HepG2 (cell line): ENCODE results near the gene LIN7A. TPM values are rescaled to one million over a fixed set of nuclear protein-coding genes. Genes with fewer than 3 reads are reported as not detected.
A peak's percentile ranks its signal among the peaks of the same experiment; 100 is the strongest.

Experiments used
- BRCA1 ChIP-seq: sonication (generic); formaldehyde crosslinking; IDR thresholded peaks from 2 replicates; pipeline ENCODE4 v1.4.0; 2020; ENCODE audit warnings: missing genetic modification reagents
- ELF4 ChIP-seq: sonication (generic); formaldehyde crosslinking; IDR thresholded peaks from 2 replicates; pipeline ENCODE4 v1.5.0; 2020; ENCODE audit warnings: missing genetic modification reagents, mild to moderate bottlenecking, moderate library complexity, borderline replicate concordance
- FOXC1 ChIP-seq: sonication (generic); formaldehyde crosslinking; IDR thresholded peaks from 2 replicates; pipeline ENCODE4 v1.8.0; 2022; ENCODE audit warnings: mild to moderate bottlenecking, missing genetic modification reagents, borderline replicate concordance
- HIVEP1 ChIP-seq: sonication (generic); formaldehyde crosslinking; IDR thresholded peaks from 2 replicates; pipeline ENCODE4 v1.4.0; 2020; ENCODE audit warnings: mild to moderate bottlenecking, missing genetic modification reagents
- IKZF1 ChIP-seq: fragments of 450-650 bp; IDR thresholded peaks from 2 replicates; pipeline ENCODE4 v1.7.1; 2016
- KDM5A ChIP-seq: fragments of 200-600 bp; sonication (generic); IDR thresholded peaks from 2 replicates; pipeline ENCODE4 v1.7.0; 2018; ENCODE audit warnings: antibody characterized with exemption, mild to moderate bottlenecking, low read length, borderline replicate concordance
- NAIF1 ChIP-seq: sonication (generic); formaldehyde crosslinking; IDR thresholded peaks from 2 replicates; pipeline ENCODE4 v1.5.0; 2020; ENCODE audit warnings: mild to moderate bottlenecking, missing genetic modification reagents, borderline replicate concordance
- PPARG ChIP-seq: conservative IDR thresholded peaks from 2 replicates; pipeline ENCODE4 v1.6.1; 2016; ENCODE audit warnings: missing biosample characterization, missing genetic modification reagents
- SIN3A ChIP-seq: IDR thresholded peaks from 2 replicates; pipeline ENCODE4 v1.6.1; 2011; ENCODE audit warnings: low read depth, mild to moderate bottlenecking, control low read depth, low read length, borderline replicate concordance
- TEAD3 ChIP-seq: optimal IDR thresholded peaks from 2 replicates; pipeline ENCODE3; 2016; ENCODE audit warnings: borderline replicate concordance
- ZFP1 ChIP-seq: IDR thresholded peaks from 2 replicates; pipeline ENCODE4 v1.6.1; 2016
- ZNF225 ChIP-seq: sonication (generic); formaldehyde crosslinking; IDR thresholded peaks from 2 replicates; pipeline ENCODE4 v1.4.0; 2020; ENCODE audit warnings: mild to moderate bottlenecking, missing genetic modification reagents
- ZNF614 ChIP-seq: IDR thresholded peaks from 2 replicates; pipeline ENCODE4 v1.6.1; 2018; ENCODE audit warnings: missing biosample characterization, missing genetic modification reagents, inconsistent platforms, borderline replicate concordance
- ZNF678 ChIP-seq: sonication (generic); formaldehyde crosslinking; IDR thresholded peaks from 2 replicates; pipeline ENCODE4 v1.4.0; 2020; ENCODE audit warnings: mild to moderate bottlenecking, missing genetic modification reagents
- ZSCAN20 ChIP-seq: sonication (generic); formaldehyde crosslinking; IDR thresholded peaks from 2 replicates; pipeline ENCODE4 v1.4.0; 2020; ENCODE audit warnings: missing genetic modification reagents, mild to moderate bottlenecking, borderline replicate concordance
- ZSCAN22 ChIP-seq: sonication (generic); formaldehyde crosslinking; IDR thresholded peaks from 2 replicates; pipeline ENCODE4 v1.4.0; 2020; ENCODE audit warnings: mild to moderate bottlenecking, missing genetic modification reagents
- polyA plus RNA-seq, 8 experiments: library from polyadenylated mRNA; depleted of rRNA in 3 of 8; stranded (reverse) in 7 of 8; unstranded in 1 of 8; fragments of >200 nt; fragmentation: Illumina TruSeq in 4 of 8; extraction: Trizol in 4 of 8; gene quantifications; 2 replicates each; pipeline versions ENCODE4 v1.2.1 to v1.2.3, GENCODE V29; 2011 to 2016; ENCODE audit warnings: low read depth in 4 of 8, missing spikeins in 1 of 8, mixed read lengths in 1 of 8; ENCODE audit not compliant: insufficient read depth in 1 of 8
- total RNA-seq, 5 experiments: library from RNA; depleted of rRNA; stranded (reverse); fragments of >200 nt; fragmentation: Illumina TruSeq; extraction: Trizol; gene quantifications; 2 replicates each; pipeline ENCODE4 v1.2.3, GENCODE V29; 2016; ENCODE audit warnings: low read depth in 1 of 5
- TF ChIP-seq, protein P1 (sequence below): sonication (generic); formaldehyde crosslinking; IDR thresholded peaks from 2 replicates; pipeline ENCODE4 v1.4.0; 2020; ENCODE audit warnings: low read depth, missing genetic modification reagents
- TF ChIP-seq, protein P2 (sequence below): sonication (generic); formaldehyde crosslinking; IDR thresholded peaks from 2 replicates; pipeline ENCODE4 v1.8.1; 2022; ENCODE audit warnings: low read depth, mild to moderate bottlenecking, missing genetic modification reagents
- TF ChIP-seq, protein P3 (sequence below): sonication (generic); formaldehyde crosslinking; IDR thresholded peaks from 2 replicates; pipeline ENCODE4 v1.8.1; 2023; ENCODE audit warnings: mild to moderate bottlenecking, missing genetic modification reagents, borderline replicate concordance
- TF ChIP-seq, protein P4 (sequence below): sonication (generic); formaldehyde crosslinking; IDR thresholded peaks from 2 replicates; pipeline ENCODE4 v1.8.0; 2022; ENCODE audit warnings: mild to moderate bottlenecking, missing genetic modification reagents
- TF ChIP-seq, protein P5 (sequence below): sonication (generic); formaldehyde crosslinking; IDR thresholded peaks from 2 replicates; pipeline ENCODE4 v1.8.1; 2023; ENCODE audit warnings: mild to moderate bottlenecking, missing genetic modification reagents

Gene LIN7A
- total and polyA plus RNA-seq, 2 of the 13 experiments (the other 11 are each of a cell fraction or from before 2014, with no cell fraction given) = 18.5 to 19.2 TPM

DNA sequence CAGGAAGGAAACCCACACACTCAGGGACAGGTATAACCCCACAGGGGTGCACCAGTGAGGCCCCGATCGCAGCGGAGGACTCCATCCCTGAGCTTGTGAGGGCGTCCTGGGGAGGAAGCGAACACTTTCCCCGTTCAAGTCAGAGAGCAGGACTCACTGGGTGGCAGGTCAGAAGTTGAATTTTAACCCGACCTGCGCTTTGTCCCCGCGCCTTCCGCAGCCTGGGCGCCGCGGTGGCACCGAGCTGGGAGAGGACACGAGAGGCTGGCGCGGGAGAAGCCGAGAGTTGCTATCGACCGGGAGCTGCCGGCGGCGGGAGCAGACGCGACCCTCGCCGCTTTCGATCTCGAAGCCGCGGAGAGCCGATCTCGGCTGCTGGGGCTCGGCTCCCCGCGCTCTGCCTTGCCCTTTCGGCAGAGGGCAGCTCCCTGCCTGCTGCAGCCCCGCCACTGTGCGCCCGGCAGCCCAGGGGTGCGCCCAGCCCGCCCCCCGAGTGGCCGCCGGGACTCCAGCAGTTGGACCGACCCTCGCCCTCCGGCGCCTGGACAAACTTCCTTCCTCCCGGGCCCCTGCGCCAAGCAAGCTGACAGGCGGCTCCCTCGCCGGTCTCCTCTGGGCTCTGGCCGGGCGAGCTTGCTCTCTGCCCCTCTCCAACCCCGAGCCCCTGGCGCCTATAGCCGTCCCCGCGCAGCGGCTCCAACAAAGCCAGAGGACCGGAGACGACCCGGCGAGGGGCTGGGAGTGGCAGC, 918 bp downstream of the LIN7A start (continued):
- TF ChIP-seq TEAD3 = no peak
- TF ChIP-seq, protein P1, sequence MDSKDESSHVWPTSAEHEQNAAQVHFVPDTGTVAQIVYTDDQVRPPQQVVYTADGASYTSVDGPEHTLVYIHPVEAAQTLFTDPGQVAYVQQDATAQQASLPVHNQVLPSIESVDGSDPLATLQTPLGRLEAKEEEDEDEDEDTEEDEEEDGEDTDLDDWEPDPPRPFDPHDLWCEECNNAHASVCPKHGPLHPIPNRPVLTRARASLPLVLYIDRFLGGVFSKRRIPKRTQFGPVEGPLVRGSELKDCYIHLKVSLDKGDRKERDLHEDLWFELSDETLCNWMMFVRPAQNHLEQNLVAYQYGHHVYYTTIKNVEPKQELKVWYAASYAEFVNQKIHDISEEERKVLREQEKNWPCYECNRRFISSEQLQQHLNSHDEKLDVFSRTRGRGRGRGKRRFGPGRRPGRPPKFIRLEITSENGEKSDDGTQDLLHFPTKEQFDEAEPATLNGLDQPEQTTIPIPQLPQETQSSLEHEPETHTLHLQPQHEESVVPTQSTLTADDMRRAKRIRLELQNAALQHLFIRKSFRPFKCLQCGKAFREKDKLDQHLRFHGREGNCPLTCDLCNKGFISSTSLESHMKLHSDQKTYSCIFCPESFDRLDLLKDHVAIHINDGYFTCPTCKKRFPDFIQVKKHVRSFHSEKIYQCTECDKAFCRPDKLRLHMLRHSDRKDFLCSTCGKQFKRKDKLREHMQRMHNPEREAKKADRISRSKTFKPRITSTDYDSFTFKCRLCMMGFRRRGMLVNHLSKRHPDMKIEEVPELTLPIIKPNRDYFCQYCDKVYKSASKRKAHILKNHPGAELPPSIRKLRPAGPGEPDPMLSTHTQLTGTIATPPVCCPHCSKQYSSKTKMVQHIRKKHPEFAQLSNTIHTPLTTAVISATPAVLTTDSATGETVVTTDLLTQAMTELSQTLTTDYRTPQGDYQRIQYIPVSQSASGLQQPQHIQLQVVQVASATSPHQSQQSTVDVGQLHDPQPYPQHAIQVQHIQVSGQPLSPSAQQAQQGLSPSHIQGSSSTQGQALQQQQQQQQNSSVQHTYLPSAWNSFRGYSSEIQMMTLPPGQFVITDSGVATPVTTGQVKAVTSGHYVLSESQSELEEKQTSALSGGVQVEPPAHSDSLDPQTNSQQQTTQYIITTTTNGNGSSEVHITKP = no peak
- TF ChIP-seq ZSCAN20 (CRISPR knock-in tag) = no peak
- TF ChIP-seq, protein P2, sequence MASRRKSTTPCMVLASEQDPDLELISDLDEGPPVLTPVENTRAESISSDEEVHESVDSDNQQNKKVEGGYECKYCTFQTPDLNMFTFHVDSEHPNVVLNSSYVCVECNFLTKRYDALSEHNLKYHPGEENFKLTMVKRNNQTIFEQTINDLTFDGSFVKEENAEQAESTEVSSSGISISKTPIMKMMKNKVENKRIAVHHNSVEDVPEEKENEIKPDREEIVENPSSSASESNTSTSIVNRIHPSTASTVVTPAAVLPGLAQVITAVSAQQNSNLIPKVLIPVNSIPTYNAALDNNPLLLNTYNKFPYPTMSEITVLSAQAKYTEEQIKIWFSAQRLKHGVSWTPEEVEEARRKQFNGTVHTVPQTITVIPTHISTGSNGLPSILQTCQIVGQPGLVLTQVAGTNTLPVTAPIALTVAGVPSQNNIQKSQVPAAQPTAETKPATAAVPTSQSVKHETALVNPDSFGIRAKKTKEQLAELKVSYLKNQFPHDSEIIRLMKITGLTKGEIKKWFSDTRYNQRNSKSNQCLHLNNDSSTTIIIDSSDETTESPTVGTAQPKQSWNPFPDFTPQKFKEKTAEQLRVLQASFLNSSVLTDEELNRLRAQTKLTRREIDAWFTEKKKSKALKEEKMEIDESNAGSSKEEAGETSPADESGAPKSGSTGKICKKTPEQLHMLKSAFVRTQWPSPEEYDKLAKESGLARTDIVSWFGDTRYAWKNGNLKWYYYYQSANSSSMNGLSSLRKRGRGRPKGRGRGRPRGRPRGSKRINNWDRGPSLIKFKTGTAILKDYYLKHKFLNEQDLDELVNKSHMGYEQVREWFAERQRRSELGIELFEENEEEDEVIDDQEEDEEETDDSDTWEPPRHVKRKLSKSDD (CRISPR knock-in tag) = no peak
- TF ChIP-seq SIN3A = 0 out of 2 replicates have a peak, but pooled peaks have one; percentile 50
- no peak for TF ChIP-seq ZSCAN22 (CRISPR knock-in tag)
- no peak for TF ChIP-seq ZNF678 (CRISPR knock-in tag)
- no peak for TF ChIP-seq IKZF1
- TF ChIP-seq BRCA1 (CRISPR knock-in tag) = no peak
- TF ChIP-seq, protein P3, sequence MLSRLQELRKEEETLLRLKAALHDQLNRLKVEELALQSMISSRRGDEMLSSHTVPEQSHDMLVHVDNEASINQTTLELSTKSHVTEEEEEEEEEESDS (CRISPR knock-in tag) = no peak
- TF ChIP-seq FOXC1 (CRISPR knock-in tag) = peak; percentile 97
- no peak for TF ChIP-seq ZNF225 (CRISPR knock-in tag)
- no peak for TF ChIP-seq ELF4 (CRISPR knock-in tag)
- TF ChIP-seq PPARG (CRISPR knock-in tag) = peak; percentile 83
- no peak; the same call in 1 of the 2 replicates for TF ChIP-seq HIVEP1
- TF ChIP-seq, protein P4, sequence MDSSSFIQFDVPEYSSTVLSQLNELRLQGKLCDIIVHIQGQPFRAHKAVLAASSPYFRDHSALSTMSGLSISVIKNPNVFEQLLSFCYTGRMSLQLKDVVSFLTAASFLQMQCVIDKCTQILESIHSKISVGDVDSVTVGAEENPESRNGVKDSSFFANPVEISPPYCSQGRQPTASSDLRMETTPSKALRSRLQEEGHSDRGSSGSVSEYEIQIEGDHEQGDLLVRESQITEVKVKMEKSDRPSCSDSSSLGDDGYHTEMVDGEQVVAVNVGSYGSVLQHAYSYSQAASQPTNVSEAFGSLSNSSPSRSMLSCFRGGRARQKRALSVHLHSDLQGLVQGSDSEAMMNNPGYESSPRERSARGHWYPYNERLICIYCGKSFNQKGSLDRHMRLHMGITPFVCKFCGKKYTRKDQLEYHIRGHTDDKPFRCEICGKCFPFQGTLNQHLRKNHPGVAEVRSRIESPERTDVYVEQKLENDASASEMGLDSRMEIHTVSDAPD (CRISPR knock-in tag) = no peak
- TF ChIP-seq, protein P5, sequence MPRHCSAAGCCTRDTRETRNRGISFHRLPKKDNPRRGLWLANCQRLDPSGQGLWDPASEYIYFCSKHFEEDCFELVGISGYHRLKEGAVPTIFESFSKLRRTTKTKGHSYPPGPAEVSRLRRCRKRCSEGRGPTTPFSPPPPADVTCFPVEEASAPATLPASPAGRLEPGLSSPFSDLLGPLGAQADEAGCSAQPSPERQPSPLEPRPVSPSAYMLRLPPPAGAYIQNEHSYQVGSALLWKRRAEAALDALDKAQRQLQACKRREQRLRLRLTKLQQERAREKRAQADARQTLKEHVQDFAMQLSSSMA (CRISPR knock-in tag) = peak; percentile 82
- peak; percentile 49; the same call in 1 of the 2 replicates for TF ChIP-seq KDM5A
- TF ChIP-seq ZFP1 (CRISPR knock-in tag) = no peak
- peak; percentile 45; the same call in 1 of the 2 replicates for TF ChIP-seq ZNF614
- TF ChIP-seq NAIF1 (CRISPR knock-in tag) = no peak; the same call in 1 of the 2 replicates
